PC-9 (cell line): ENCODE results near the gene DGKZ. TPM values are rescaled to one million over a fixed set of nuclear protein-coding genes. Genes with fewer than 3 reads are reported as not detected.

ENCODE experiments used
- BruUV-seq: library from RNA; stranded (reverse); fragments of 400-500 nt; replicated peaks from 2 replicates; lab custom pipeline; 2021; lab: Mats Ljungman, UMichigan
- CTCF ChIA-PET: fragments of 300-600 bp; sonication (Branson Sonifier 250); formaldehyde crosslinking; loops from one replicate; lab custom pipeline; 2022; ENCODE audit warnings: antibody characterized with exemption; lab: Charles Lee
- POLR2A ChIA-PET: fragments of 300-600 bp; sonication (Branson Sonifier 250); formaldehyde crosslinking; loops from one replicate; lab custom pipeline; 2022; ENCODE audit warnings: antibody characterized with exemption; ENCODE audit not compliant: unreplicated experiment; lab: Charles Lee
- DNase-seq, 2 experiments: peaks; one replicate each; pipeline versions ENCODE4 v3.0.0 to v3.0.0-alpha.2; 2015 to 2022; ENCODE audit warnings: mixed read lengths in 1 of 2
- H2AFZ ChIP-seq: fragments of 200-600 bp; sonication (generic); 2 replicates; pipeline ENCODE4 v1.8.1; 2017; ENCODE audit warnings: antibody characterized with exemption
- H3F3A ChIP-seq: fragments of 200-600 bp; sonication (generic); 2 replicates; pipeline ENCODE4 v1.8.1; 2017; ENCODE audit warnings: antibody characterized with exemption, mild to moderate bottlenecking, low read depth; ENCODE audit not compliant: insufficient read depth
- H3K27ac ChIP-seq: fragments of 200-600 bp; sonication (generic); 2 replicates; pipeline ENCODE4 v1.6.1; 2016; ENCODE audit warnings: mixed run types
- H3K27me3 ChIP-seq: fragments of 200-600 bp; sonication (generic); 2 replicates; pipeline ENCODE4 v1.6.1; 2016; ENCODE audit warnings: low read depth, mixed run types; ENCODE audit not compliant: insufficient read depth
- H3K36me3 ChIP-seq: fragments of 200-600 bp; sonication (generic); 2 replicates; pipeline ENCODE4 v1.6.1; 2016; ENCODE audit warnings: low read depth, mixed run types
- H3K4me1 ChIP-seq: fragments of 200-600 bp; sonication (generic); replicated peaks from 2 replicates; pipeline ENCODE4 v1.6.1; 2016; ENCODE audit warnings: mixed run types; ENCODE audit not compliant: insufficient read depth
- H3K4me2 ChIP-seq: fragments of 200-600 bp; sonication (generic); 2 replicates; pipeline ENCODE4 v1.6.1; 2017; ENCODE audit warnings: mixed run types
- H3K4me3 ChIP-seq: fragments of 200-600 bp; sonication (generic); 2 replicates; pipeline ENCODE4 v1.6.1; 2016; ENCODE audit warnings: mixed run types
- H3K79me2 ChIP-seq: fragments of 200-600 bp; sonication (generic); 2 replicates; pipeline ENCODE4 v1.6.1; 2017; ENCODE audit warnings: low read depth, mixed run types
- H3K9me2 ChIP-seq: fragments of 200-600 bp; sonication (generic); 2 replicates; pipeline ENCODE4 v1.8.1; 2017; ENCODE audit warnings: mild to moderate bottlenecking; ENCODE audit not compliant: insufficient read depth
- H3K9me3 ChIP-seq: fragments of 200-600 bp; sonication (generic); 2 replicates; pipeline ENCODE4 v1.8.1; 2016; ENCODE audit warnings: low read depth; ENCODE audit not compliant: insufficient read depth
- H4K20me1 ChIP-seq: fragments of 200-600 bp; sonication (generic); 2 replicates; pipeline ENCODE4 v1.8.1; 2017; ENCODE audit not compliant: insufficient read depth
- EZH2 ChIP-seq: fragments of 200-600 bp; sonication (generic); IDR thresholded peaks from 2 replicates; pipeline ENCODE4 v1.8.0; 2017; ENCODE audit warnings: antibody characterized with exemption, low read depth
- intact Hi-C: fragments of 100-400 bp; cut with micrococcal nuclease; formaldehyde crosslinking; loops from one replicate; pipeline ENCODE4 v1.10.0; 2022; ENCODE audit not compliant: unreplicated experiment
- total RNA-seq: library from RNA; stranded (reverse); gene quantifications from 2 replicates; pipeline ENCODE4 v1.2.3, GENCODE V29; 2021
- TF ChIP-seq, protein P1 (sequence below): fragments of 200-600 bp; sonication (generic); conservative IDR thresholded peaks from 2 replicates; pipeline ENCODE4 v1.6.1; 2017; ENCODE audit warnings: mixed run types, antibody characterized with exemption, mild to moderate bottlenecking, moderate library complexity

The DGKZ gene
- total RNA-seq, 1 experiment from 2014 or later = 49.3 TPM

DNA sequence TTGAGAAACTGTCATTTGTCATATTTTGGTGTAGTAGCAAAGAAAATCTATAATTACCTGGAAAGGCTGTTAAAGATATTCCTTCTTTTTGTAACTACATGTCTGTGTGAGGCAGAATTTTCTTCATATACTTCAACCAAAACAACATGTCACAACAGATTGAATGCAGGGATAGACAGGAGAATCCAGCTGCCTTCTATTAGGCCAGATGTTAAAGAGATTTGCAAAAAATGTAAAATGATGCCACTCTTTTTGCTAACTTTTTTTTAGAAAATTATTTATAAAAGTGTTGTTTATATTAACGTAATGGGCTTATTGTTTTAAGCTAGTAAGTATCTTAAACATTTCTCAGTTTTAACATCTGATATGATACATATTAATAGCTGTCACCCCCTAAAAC, 12.7 kb downstream of the DGKZ start:
- H3K9me3 ChIP-seq = no peaks in the 10 kb centered on the region
- ChIA-PET POLR2A (no interaction called here), CTCF (no interaction called here)
- BruUV-seq = no TSS peak
- no peak overlapping the region for H3K4me3 ChIP-seq
- H3K27ac ChIP-seq = no peak overlapping the region
- H3K4me2 ChIP-seq = no peak overlapping the region
- peaks cover 22% of the 10 kb centered on the region for H3K4me1 ChIP-seq
- TF ChIP-seq EZH2 = no peak
- TF ChIP-seq, protein P1, sequence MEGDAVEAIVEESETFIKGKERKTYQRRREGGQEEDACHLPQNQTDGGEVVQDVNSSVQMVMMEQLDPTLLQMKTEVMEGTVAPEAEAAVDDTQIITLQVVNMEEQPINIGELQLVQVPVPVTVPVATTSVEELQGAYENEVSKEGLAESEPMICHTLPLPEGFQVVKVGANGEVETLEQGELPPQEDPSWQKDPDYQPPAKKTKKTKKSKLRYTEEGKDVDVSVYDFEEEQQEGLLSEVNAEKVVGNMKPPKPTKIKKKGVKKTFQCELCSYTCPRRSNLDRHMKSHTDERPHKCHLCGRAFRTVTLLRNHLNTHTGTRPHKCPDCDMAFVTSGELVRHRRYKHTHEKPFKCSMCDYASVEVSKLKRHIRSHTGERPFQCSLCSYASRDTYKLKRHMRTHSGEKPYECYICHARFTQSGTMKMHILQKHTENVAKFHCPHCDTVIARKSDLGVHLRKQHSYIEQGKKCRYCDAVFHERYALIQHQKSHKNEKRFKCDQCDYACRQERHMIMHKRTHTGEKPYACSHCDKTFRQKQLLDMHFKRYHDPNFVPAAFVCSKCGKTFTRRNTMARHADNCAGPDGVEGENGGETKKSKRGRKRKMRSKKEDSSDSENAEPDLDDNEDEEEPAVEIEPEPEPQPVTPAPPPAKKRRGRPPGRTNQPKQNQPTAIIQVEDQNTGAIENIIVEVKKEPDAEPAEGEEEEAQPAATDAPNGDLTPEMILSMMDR = no peak
- H4K20me1 ChIP-seq = peaks cover 11% of the 10 kb centered on the region; the same call in 1 of the 2 replicates
- H3F3A ChIP-seq = peaks cover 12% of the 10 kb centered on the region; the same call in 1 of the 2 replicates
- no peak overlapping the region for H2AFZ ChIP-seq
- H3K36me3 ChIP-seq = no peaks in the 10 kb centered on the region
- DNase-seq = no peak
- intact Hi-C loops = loop anchor here (5.0 kb wide), 1 partner anchor 257 kb away; the partner anchor contains the start of genes ATG13 and HARBI1
- no peaks in the 10 kb centered on the region for H3K27me3 ChIP-seq
- H3K9me2 ChIP-seq = no peaks in the 10 kb centered on the region
- H3K79me2 ChIP-seq = peaks cover 30% of the 10 kb centered on the region

DNA sequence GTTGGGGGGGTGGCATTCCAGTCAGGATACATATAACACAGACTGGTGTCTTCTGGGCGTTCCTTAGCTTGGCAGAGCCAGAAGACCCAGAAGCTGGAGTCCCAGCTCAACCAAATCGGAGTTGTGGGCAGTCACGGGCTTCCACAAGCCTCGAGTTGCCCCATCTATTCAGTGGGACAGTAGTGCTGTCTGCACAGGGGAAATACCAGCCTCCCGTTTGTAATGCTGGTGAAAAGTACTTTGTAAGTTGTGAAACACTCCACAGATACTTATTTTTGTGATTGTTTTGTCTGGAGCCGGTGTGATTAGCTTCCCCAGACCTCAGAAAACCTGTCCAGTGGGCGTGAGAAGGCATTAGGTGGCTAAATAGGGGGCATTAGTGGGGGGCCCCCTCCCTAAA, 13.6 kb downstream of the DGKZ start:
- Histone ChIP-seq H3K4me1 (peaks cover 22% of the 10 kb centered on the region), H3K4me2 (no peak overlapping the region), H2AFZ (no peak overlapping the region), H3K4me3 (no peak overlapping the region), H3K27ac (no peak overlapping the region), H3K79me2 (peaks cover 29% of the 10 kb centered on the region), H4K20me1 (peaks cover 11% of the 10 kb centered on the region; the same call in 1 of the 2 replicates), H3K9me2 (no peaks in the 10 kb centered on the region), H3K27me3 (no peaks in the 10 kb centered on the region), H3K36me3 (no peaks in the 10 kb centered on the region), H3F3A (peaks cover 12% of the 10 kb centered on the region; the same call in 1 of the 2 replicates), H3K9me3 (no peaks in the 10 kb centered on the region)
- CTCF ChIA-PET = interaction anchor here (0.7 kb wide), 2 partner anchors 46 to 302 kb away, joined by 3 to 4 read pairs; no protein-coding TSS in a partner anchor
- intact Hi-C loops = loop anchor here (5.0 kb wide), 1 partner anchor 256 kb away; the partner anchor contains the start of genes ATG13 and HARBI1
- no peak for TF ChIP-seq EZH2
- TF ChIP-seq, protein P1 = no peak
- BruUV-seq = no TSS peak
- DNase-seq = no peak
- POLR2A ChIA-PET = interaction anchor here (0.5 kb wide), 1 partner anchor 179 kb away, joined by 3 read pairs; no protein-coding TSS in a partner anchor

DNA sequence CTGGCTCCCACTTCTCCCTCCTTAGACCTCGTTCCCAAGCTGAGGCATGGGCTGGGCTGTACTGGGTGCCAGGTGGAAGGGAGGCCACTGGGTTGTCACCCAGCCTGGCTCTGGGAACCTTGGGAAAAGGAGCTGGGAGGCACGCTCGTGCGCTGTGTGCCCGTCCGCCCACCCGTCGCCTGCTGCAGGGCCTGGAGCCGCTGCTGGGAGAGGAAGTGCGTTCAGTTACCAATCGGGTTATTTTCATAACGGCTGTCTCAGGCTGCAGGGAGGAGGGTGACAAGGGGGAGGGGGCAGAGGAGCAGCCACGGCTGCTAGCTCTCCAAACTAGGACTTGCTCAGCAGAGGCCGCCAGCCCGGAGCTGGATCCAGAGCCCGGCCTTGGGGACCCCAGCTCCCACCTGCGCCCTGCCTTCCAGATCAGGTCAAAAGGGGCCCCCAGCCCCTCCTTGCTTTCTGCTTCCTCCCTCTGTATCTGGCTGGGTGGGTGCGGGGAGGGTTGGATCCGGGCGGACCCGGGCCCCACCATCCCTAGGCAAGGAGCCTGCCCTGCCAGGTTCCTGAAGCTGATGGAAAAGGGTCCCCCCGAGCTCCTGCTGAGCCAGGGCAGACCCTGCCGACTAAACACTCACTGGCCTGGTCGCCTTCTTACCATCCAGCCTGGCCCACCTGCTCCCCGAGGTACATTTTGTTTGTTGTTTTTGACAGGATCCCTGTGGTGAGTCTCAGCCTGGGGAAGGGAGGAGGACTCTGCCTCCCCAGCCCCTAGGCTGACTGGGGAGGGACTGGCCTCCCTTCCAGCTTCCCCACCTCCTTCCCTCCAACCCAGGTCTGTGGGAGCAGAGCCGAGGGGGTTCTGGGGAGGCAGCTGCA, 14.3 kb downstream of the DGKZ start:
- CTCF ChIA-PET = interaction anchor here (0.7 kb wide), 1 partner anchor 47 kb away, joined by 3 read pairs; no protein-coding TSS in a partner anchor

More for the DNA sequence above, 14.3 kb downstream of the DGKZ start:
- peaks cover 22% of the 10 kb centered on the region for H3K79me2 ChIP-seq
- TF ChIP-seq, protein P1 = no peak
- no peak for TF ChIP-seq EZH2
- no peaks in the 10 kb centered on the region for H3K9me3 ChIP-seq
- no peak for DNase-seq
- peaks cover 12% of the 10 kb centered on the region; the same call in 1 of the 2 replicates for H3F3A ChIP-seq
- H3K27me3 ChIP-seq = no peaks in the 10 kb centered on the region
- no peak overlapping the region for H3K4me3 ChIP-seq
- H3K9me2 ChIP-seq = no peaks in the 10 kb centered on the region
- peaks cover 22% of the 10 kb centered on the region for H3K4me1 ChIP-seq
- peaks cover 11% of the 10 kb centered on the region; the same call in 1 of the 2 replicates for H4K20me1 ChIP-seq
- no peak overlapping the region for H2AFZ ChIP-seq
- H3K27ac ChIP-seq = no peak overlapping the region
- no peaks in the 10 kb centered on the region for H3K36me3 ChIP-seq
- BruUV-seq = no TSS peak
- H3K4me2 ChIP-seq = no peak overlapping the region
- POLR2A ChIA-PET = no interaction called here
- intact Hi-C loops = loop anchor here (2.0 to 5.0 kb wide), 2 partner anchors 119 to 256 kb away; partner anchors contain the start of genes ATG13 and HARBI1
